Lung microvascular endothelial cell (primary cell): Measurements from ENCODE around the gene CATSPERD. TPM values are rescaled to one million over a fixed set of nuclear protein-coding genes. Genes with fewer than 3 reads are reported as not detected.

Experiments used
- DNase-seq, 2 donors: peaks; one replicate each; pipeline versions ENCODE4 v3.0.0 to v3.0.0-alpha.2; 2010; ENCODE audit warnings: low read depth in 2 of 2
- total RNA-seq: library from RNA; depleted of rRNA; stranded (reverse); fragments of >200 nt; gene quantifications from 2 replicates; pipeline ENCODE4 v1.2.1, GENCODE V29; 2014

The CATSPERD gene
- total RNA-seq, 1 donor from 2014 or later = not detected

DNA sequence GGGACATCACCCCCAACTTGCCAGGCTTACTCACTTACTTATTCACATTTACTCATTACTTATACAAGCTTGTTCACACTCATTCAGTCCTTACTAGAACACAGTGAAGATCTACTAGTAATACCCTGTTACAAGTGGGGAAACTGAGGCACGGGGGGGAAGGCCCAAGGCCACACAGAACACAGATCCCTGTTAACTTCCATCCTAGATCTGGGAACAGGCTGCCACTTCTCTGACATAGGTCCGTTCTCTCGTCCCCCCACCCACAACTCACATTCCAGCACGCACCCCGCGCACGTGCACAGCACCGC is 83.0 kb downstream of the CATSPERD start:
- no peak for DNase-seq

DNA sequence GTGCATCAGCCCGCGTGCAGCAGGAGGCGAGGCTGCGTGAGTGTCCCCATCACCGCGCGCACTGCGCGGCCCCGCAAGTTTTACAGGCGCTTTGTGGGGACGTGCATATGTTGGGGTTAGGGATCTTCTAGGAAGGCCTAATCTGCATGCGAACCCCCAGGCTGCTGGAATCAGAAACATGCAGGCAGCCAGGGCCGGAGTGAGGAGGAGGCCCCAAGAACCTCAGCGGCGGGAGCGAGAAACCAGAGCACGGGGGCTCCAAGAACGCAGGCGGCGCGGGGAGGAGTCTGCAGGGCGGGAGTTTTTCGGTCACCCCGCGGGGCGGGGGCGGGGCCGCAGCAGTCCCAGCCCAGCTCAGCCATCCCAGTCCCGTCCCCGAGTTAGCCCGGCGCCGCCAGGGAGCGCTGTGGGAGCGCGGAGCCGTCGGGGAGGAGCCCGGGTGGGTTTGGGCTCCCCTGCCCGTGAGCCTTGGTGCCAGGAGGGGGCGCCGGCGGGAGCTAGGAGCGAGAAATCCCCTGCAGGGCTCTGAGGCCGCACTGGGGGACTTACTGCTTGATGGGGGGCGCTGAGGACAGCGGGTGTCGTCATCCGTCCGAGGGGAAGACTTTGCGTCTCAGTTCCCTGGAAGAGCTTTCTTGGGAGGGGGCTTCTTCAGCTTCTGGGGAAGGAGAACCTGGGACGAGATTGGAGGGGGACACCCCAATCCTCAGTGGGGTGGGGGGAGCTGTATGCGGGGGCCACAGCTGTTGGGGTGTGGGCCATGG is 83.5 kb downstream of the CATSPERD start:
- peak; percentile 81 to 92 for DNase-seq

- DNase-seq = no peak
These were observed 84.4 kb downstream of the CATSPERD start, which contains the start of gene NRTN for GRCh38 chr19:5804516-5805461. Gene NRTN, plus strand, starts transcription at chr19:5805067. Its CDS starts 19,099 bp downstream, at chr19:5824166.

DNA sequence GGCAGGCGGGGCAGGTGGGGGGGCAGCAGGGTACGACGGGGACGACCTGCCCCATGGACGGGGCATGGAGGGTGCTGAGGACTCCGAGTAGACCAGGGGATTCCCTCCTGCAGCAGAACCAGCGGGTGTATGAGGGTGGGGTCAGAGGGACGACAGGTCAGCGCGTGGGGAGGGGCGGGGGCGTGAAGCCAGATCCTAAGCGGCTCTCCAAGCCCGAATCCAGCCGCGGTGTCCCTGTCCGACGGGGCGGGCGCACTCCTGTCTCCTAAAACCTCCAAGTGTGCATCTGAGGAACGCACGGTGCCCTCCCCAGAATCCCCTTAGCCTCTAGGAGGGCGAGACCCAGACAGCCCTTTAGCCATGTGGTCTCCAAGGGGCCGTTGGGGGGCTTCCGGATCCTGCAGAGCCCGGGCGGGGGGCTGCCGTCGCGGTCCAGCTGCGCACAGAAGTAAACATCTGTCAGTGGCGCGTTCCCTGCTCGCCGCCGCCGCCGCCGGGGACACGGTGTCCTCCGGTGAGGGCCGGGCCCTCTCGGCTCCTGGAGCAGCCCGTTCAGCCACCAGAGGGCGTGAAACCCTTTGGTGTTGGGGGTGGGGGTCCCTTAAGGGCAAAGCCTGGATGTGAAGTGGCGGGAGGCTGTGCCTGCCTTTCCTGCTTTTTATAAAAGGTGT is 85.2 kb downstream of the CATSPERD start:
- peak; percentile 24 to 68 for DNase-seq

DNA sequence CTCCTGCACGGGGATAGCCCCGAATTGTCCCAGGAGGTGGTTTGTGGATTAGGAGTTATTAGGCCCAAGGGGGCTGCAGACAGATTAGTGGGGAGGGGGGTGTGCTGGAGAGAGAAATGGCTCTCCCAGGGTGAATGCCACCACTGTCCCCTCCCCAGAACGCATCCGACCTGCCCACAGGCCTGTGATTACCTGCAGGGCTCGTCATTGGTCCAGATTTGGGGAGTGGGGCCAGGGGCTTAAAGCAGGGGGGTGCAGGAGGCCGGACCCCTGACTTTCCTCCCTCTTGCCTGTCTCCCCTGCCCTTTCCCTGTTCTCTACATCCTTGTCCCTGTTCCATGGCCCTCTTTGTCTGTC is 85.7 kb downstream of the CATSPERD start:
- no peak for DNase-seq

GRCh38 chr19:5806905-5807304 is 86.5 kb downstream of the CATSPERD start:
- no peak for DNase-seq

DNA sequence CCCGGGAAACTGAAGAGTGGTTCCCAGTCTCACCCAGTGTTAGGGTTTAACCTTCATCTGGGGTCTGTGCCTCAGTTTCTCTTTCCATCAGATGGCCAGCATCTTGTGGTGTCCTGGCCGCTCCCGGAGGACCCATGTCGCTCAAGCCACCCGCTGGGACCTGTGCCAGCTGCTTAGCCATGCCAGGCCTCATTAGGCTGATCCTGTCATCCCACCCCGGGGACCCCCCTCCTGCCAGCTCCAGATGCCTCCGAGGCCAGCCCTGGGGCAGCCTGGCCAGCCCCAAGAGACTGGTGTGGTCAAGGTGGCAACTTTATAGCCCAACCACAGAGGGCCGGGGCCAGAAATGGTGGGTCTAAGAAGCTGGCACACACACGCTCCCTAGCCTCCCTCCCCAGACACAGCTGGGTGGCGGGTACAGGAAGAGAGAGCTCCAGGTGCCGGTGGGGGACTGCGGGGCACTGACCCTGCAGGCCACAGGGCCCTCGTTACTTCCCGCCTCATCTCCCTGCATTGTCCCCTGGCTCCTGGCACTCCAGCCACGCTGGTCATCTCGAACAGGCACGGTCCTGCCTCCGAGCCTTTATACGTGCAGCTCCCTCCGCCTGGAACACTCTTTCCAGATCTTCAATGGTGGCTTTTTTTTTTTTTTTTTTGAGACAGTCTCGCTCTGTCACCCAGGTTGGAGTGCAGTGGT is 87.8 kb downstream of the CATSPERD start:
- DNase-seq = no peak

GRCh38 chr19:5809053-5809452 is 88.6 kb downstream of the CATSPERD start:
- DNase-seq = no peak

DNA sequence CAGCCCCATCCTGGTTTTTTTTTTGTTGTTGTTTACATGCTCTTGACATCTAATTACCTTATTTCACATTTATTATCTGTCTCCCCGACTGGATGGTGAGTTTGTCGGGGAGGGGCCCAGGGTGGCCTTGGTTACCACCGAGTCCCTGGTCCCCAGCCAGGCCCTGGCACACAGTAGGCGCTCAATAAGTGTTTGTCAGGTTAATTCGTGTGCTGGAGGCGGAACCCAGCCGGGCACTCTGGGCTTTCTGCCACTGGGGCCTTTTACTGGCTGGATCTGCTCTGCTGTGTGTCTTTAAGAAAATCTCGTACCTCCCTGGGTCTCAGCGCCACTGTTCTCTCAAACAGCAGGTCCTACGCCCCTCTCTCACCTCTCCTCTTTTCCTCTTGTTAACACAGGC is 89.0 kb downstream of the CATSPERD start:
- no peak for DNase-seq

DNA sequence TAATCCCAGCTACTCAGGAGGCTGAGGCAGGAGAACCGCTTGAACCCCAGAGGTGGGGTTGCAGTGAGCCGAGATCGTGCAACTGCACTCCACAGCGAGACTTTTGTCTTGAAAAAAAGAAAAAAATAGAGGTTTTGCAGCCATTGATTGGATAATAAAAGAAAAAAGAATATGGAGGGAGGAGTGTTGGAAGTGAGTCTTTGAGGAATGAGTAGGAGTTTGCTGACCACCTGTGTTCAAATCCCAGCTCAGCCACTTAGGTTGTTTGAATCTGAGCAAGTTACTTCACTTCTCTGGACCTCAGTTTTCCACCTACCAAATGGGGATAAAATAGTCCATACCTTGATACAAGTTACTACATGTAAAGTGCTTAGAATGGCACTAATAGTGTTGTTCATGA is 90.7 kb downstream of the CATSPERD start:
- no peak for DNase-seq

- DNase-seq = no peak
These were observed 93.8 kb downstream of the CATSPERD start for GRCh38 chr19:5814123-5814851.

- no peak for DNase-seq
These were observed 94.4 kb downstream of the CATSPERD start for GRCh38 chr19:5814852-5815246.

GRCh38 chr19:5817218-5817617 is 96.8 kb downstream of the CATSPERD start:
- no peak for DNase-seq

- no peak for DNase-seq
These were observed 98.2 kb downstream of the CATSPERD start for GRCh38 chr19:5818594-5818993.

DNA sequence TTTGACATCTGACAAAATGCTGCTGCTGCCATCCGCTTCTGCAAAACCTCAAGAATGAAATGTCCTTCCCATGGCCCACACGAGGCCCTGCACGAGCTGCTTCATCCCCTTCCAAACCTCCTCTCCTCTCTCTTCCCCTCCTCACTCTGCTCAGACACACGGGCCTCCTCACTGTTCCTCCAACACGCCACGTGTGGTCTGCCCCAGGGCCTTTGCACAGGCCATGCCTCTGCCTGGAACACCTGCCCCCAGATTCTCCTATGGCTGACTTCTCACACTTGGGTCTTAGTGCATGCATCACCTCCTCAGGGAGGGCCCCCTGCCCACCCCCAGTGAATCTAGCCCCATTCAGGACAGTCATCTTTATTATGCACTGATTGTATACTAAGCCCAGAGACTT is 100.3 kb downstream of the CATSPERD start:
- no peak for DNase-seq

DNA sequence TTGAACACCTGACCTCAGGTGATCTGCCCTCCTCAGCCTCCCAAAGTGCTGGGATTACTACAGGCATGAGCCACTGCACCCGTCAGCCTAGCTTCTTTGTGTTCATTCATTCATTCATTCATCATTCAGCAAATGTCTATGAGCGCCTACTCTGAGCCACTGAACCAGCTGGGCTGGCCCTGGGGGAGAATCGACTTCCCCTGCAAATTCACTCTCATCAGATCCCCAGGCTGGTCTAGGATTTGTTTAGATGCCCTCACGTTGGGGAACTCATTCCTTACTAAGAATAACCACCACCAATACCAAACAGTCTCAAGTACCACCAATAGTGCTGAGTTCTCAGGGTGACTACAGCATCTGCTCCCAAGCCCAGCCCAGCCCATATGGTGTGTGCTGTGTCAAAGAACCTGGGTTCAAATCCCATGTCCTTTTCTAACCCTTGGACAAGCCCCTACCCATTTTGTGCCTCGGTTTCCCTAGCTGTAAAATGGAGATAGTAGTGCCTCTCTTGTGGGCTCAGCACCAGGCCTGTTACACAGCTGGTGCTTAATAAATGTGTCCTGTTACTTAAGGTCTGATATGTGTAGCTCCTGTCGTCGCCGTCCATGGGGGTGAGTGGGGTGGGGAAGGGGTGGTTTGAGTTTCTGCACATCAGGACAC is 101.2 kb downstream of the CATSPERD start:
- DNase-seq = no peak

GRCh38 chr19:5822181-5822844 is 101.9 kb downstream of the CATSPERD start:
- DNase-seq = no peak

- no peak for DNase-seq
These were observed 103.3 kb downstream of the CATSPERD start for GRCh38 chr19:5823579-5824281.

DNA sequence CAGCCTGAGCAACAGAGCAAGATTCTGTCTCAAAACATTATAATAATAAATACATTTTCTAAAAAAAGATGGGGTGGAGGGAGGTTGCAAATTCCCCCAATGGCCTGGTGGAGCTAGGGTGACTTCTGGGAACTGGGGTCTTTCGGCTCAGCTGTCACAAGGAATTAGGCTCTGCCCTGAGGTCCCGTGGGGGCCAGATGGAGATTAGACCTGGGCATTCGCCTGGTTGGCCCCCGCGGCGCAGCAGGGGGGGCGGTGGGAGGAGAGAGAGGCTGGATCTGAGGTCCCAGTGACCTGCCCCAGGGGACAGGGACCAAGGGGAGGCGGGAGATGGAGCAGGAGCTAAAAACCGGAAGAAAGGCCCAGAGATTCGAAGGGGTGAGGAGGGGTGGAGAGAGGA is 104.3 kb downstream of the CATSPERD start:
- no peak for DNase-seq
